Left forelimb (tissue), 1 donor: Measurements from ENCODE around the gene IP6K1.

Experiments
- DNase-seq: peaks from one replicate; pipeline ENCODE4 v3.0.0-alpha.2; 2018; ENCODE audit warnings: low spot score

Gene IP6K1

GRCh38 chr3:49723628-49724551 lies 62.5 kb downstream of the IP6K1 start, which contains the start of gene GMPPB:
GMPPB (minus strand) TSS chr3:49723951; CDS start chr3:49723726, 225 bp downstream.
- DNase-seq, result peak; percentile 98

- DNase-seq, result peak; percentile 68
Measured at GRCh38 chr3:49723296-49723627, 63.1 kb downstream of the IP6K1 start.

GRCh38 chr3:49722896-49723295 lies 63.4 kb downstream of the IP6K1 start:
- DNase-seq, result no peak

DNA sequence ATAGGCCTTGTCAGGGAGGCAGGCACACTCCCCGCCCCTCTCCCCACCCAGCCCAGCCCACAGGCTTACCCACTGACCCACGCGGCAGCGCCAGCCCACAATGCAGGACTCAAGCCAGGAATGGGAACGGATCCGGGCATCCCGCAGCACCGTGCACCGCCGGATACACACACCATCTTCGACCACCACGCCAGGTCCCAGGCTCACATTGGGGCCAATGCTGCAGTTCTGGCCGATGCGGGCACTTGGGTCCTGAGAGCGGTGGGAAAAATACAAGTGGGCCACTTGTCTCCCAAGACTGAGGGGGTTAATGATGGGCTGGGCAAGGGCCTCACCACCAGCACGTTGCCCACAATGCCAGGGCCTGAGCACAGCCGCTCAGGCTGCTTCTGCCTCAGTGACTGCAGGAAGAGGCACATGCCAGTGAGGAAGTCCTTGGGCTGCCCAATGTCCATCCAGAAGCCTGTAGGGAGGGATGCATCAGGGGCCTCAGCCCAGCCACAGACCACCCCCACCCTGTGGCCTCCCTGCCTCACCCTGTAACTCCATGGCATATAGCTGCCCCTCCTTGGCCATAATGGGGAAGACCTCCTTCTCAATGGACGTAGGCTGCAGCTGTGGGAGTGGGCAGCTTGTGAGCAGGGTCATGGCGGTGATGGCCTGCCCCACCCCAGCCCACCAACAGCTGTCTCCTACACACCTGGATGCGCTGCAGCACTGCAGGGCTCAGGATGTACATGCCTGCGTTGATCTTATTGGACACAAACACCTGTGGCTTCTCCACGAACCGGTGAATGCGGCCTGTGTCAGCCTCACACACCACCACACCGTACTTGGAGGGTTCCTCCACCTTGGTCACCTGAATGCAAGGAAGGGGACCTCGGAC lies 64.2 kb downstream of the IP6K1 start:
- peak; percentile 61 for DNase-seq

GRCh38 chr3:49721596-49721895 lies 64.8 kb downstream of the IP6K1 start:
- peak; percentile 57 for DNase-seq

GRCh38 chr3:49720855-49721595 lies 65.3 kb downstream of the IP6K1 start:
- peak; percentile 64 for DNase-seq

DNA sequence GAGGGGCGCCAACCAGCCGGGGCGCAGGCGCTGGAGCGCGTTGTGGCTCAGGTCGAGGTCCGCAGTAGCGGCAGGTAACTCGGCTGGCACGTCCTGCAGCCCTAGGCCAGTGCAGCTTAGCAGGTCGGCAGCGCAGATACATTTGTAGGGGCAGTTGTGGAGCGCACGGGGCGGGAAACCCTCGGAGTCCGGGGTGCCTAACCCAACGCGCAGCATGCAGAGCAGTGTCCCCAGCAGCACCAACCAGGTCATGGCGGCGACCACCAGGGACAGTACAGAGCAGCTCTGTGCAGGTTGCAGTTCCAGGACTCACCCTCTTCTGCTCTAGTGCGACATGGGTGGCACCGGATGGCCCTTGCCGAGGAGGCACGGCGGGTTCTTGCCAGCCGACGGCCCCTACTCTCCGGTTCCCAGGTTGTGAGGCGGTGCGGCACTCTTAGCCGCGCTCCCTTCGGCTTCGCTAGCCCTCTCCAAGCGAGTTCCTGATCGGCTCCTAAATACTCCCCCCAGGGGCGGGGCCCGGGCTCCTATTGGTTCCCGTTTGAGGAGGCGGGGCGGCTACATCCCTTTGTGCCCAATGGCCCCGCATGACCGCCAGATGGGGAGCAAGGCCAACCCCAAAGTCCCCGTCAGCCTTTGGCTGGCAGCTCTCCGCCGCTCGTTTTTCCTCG lies 67.0 kb downstream of the IP6K1 start, which contains the start of gene AMIGO3:
Gene AMIGO3 (minus strand): TSS at position 471 of the 671 bp plus-strand sequence. CDS start 219 bp downstream, at position 252.
- DNase-seq, result peak; percentile 94

GRCh38 chr3:49718858-49719213 lies 67.5 kb downstream of the IP6K1 start:
- no peak for DNase-seq

DNA sequence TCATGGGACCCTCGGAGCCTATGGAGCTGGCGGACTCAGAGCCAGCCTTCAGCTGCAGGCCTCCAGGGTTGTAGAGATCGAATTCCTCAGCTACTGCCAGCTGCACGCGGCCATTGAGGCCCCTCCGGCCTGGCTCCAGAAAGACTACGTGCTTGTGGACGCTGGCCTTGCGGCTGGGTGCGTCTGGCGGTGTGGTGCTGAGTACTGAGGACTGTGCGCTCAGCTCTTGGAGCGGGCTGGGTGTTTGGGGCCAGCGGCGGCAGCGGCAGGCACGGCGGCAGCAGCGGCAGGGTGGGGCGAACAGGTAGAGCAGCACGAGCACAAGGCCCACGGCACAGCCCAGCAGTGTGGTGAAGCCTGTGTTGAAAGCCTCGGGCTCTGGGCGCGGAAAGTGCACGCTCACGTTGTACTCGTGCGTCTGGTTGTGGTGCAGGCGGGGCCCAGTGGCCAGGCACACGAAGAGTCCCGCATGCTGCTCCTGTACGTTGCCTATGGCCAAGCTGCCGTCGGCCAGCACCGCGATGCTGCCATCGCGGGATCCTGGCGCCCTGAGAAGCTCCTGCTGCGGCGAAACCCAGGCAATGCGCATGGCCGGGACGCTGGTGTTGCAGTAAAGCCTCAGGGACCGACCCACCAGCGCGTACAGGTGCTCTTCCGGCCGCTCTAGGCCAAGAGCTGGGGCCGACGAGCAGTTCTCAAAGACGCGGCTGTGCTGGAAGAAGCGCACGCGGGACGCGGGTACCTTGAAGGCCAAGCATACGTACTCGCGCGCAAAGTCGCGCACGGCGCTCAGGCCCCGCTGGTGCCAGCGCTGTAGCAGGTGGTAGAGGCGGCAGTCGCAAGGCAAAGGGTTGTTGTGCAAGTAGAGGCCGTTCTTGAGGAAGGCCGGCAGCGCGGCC lies 68.1 kb downstream of the IP6K1 start:
- peak; percentile 71 for DNase-seq

- peak; percentile 63 for DNase-seq
Measured at GRCh38 chr3:49717211-49717958, 69.0 kb downstream of the IP6K1 start.

DNA sequence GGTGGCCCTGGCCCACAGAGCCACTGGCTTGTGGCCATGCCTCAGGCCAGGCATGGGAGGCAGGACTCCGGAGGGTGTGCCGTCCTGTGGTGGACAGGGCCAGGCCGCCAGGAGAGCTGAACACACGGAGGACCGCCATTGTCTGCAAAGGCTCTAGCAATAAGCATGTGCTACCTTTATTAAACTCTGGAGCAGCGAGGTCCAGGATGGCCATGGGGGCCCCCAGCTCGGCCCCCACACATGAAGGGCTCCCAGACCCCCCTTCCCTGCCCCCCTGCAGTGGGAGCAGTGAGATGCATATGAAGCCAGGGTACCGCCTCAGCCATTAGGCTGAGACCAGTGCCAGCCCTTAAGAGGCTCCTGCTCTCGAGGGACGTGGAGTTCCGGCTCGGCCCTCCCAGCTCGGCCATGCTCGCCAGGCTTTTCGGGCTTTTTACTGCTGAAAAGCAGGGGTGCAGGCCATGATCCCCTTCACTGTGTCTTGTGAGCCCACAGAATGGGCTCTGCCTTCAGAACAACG lies 69.6 kb downstream of the IP6K1 start:
- DNase-seq, result peak; percentile 63

GRCh38 chr3:49716169-49716568 lies 70.2 kb downstream of the IP6K1 start:
- DNase-seq, result no peak

DNA sequence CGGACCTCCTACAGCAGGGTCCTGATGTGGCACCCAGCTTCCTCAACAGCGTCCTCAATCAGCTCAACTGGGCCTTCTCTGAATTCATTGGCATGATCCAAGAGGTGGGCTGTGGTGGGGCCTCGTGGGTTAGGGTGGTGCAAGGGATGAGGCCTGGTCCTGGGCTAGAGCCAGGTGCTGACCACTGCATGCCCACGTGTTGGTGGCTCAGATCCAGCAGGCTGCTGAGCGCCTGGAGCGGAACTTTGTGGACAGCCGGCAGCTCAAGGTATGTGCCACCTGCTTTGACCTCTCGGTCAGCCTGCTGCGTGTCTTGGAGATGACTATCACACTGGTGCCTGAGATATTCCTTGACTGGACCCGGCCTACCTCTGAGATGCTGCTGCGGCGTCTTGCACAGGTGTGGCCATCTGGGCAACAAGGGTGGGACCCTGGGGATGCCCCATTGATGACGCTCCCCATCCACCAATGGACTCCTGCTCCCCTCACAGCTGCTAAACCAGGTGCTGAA lies 70.7 kb downstream of the IP6K1 start:
- DNase-seq, result peak; percentile 55

DNA sequence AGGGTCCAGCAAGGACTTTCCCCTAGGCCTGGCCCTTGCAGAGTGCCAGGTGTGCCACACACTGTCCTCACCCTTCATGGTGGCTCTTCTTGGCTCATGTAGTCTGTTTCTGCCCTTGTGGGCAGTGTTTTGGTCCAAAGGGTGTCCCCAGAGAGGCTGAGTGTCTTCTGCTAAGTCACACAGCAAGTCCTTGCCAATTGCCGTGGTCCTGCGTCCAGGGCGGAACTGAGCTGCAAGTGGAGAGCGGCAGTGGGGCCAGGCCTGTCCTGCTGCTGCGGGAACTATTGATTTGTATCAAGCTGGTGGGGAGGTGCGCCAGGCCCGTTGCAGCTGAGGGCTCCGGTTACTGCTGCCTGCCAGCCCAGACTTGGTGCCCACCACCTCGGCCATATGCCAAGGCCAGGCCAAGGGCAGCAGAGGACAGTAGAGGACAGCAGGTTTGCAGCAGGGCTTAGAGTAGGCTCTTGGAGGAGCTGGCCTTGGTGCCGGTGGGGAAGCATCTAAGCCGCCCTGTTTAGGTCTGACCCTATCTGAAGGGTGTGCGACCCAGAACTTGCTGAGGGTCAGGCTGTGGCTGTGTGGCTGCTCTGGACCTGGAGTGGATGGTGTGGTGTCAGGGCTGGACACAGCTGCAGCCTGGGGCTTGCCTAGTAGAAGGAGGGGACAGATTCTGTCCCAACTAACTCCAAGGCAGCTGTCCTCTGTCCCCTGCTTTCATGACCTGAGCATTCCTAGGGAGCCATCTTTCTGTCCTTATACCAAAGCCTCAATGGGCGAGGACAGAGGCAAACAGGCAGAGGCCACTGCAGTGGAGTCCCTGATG lies 71.4 kb downstream of the IP6K1 start:
- DNase-seq, result peak; percentile 41

- DNase-seq, result no peak
Measured at GRCh38 chr3:49713336-49714105, 72.8 kb downstream of the IP6K1 start.

DNA sequence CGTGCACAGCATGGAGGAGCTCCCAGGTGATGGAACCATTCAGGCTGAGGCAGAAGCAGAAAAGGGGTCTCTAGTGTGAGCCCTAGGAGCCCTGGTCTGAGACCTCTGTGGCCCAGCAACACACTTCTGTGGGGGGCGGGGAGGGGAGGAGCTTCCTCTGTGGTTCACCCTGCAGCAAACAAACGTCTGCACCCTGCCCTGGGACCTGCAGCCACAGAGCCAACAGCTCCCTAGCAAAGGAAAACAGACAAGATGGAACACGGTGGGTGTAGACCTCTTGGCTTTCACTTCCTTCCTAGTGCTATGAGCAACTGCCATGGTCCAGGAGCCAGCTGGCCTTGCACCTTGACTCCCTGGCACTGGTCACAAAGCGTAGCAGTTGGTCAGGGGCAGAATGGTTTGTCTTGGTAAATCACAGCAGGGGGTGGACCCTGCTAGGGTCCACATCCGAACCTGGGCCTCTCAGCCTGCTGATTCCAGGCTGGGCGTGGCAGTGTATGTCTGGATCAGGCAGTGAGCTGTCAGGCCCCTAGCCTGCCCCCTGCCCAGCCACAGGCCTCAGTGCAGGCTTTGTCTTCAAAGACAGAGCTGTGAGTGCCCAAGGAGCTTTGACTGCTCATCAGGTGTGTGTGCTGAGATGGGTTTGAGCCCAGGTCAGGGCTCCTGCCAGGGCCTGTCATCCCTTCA lies 73.6 kb downstream of the IP6K1 start:
- peak; percentile 56 for DNase-seq

DNA sequence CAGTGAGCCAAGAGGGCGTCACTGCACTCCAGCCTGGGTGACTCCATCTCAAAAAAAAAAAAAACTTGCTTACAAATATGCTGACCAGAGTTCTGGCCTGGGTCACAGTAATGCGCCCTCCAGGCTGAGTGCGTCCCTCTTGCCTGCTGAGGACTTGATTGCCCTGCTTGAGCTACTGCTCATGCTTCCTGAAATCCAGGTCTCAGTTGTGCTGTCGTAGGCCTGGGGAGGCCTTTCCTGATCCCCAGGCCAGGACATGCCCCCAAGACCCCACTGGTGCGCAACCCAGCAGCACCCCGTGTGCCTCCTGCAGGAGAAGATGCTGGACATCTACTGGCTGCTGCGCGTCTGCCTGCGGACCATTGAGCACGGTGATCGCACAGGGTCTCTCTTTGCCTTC lies 74.2 kb downstream of the IP6K1 start:
- DNase-seq, result peak; percentile 37
